Kidney (tissue), 14 donors: Measurements from ENCODE around the gene CCDC7. TPM values are rescaled to one million over a fixed set of nuclear protein-coding genes. Genes with fewer than 3 reads are reported as not detected.

Experiments used
- DNase-seq, 5 donors: peaks; one replicate each; pipeline ENCODE4 v3.0.0-alpha.2; 2013 to 2020
- FAIRE-seq: peaks from 2 replicates; lab custom pipeline; 2012; peaks lifted over from hg19 to GRCh38; lab: Jason Lieb, UNC
- H3K27ac ChIP-seq, 2 donors: one replicate each; pipeline ENCODE4 v1.7.0; 2013; ENCODE audit warnings: low read depth in 2 of 2, low read length in 2 of 2, inconsistent platforms in 1 of 2
- H3K27me3 ChIP-seq: one replicate; pipeline ENCODE4 v1.7.1; 2013; ENCODE audit warnings: low read length, inconsistent platforms; ENCODE audit not compliant: control insufficient read depth, insufficient read depth
- H3K36me3 ChIP-seq, 3 donors: one replicate each; pipeline versions ENCODE4 v1.7.0 to v1.7.1; 2013; ENCODE audit warnings: low read length in 3 of 3, control low read depth in 1 of 3, inconsistent platforms in 1 of 3; ENCODE audit not compliant: insufficient read depth in 3 of 3, control insufficient read depth in 2 of 3
- H3K4me1 ChIP-seq, 3 donors: one replicate each; pipeline versions ENCODE4 v1.7.0 to v1.7.1; 2013; ENCODE audit warnings: low read length in 3 of 3, inconsistent platforms in 1 of 3, low read depth in 1 of 3; ENCODE audit not compliant: control insufficient read depth in 2 of 3, insufficient read depth in 2 of 3
- H3K4me3 ChIP-seq, 3 donors: one replicate each; pipeline versions ENCODE4 v1.7.0 to v1.8.1; 2013; ENCODE audit warnings: low read length in 3 of 3, control low read depth in 1 of 3, inconsistent platforms in 1 of 3
- H3K9ac ChIP-seq, 3 donors: one replicate each; pipeline versions ENCODE4 v1.7.0 to v1.7.1; 2013; ENCODE audit warnings: low read length in 3 of 3, control low read depth in 1 of 3, inconsistent platforms in 1 of 3
- H3K9me3 ChIP-seq, 3 donors: one replicate each; pipeline versions ENCODE4 v1.7.0 to v1.7.1; 2013; ENCODE audit warnings: low read length in 3 of 3, control low read depth in 1 of 3, inconsistent platforms in 1 of 3; ENCODE audit not compliant: control insufficient read depth in 2 of 3, insufficient read depth in 1 of 3
- intact Hi-C: fragments of 100-400 bp; cut with DNase I; formaldehyde crosslinking; loops from one replicate; pipeline ENCODE4 v1.11.1; 2022
- polyA plus RNA-seq: library from polyadenylated mRNA; stranded (reverse); fragments of 350-450 nt; fragmentation: Illumina TruSeq; extraction: RNeasy Lipid Tissue Mini Kit (QIAGEN cat#74804); gene quantifications from one replicate; pipeline ENCODE4 v1.2.3, GENCODE V29; 2014; ENCODE audit warnings: low read depth, low replicate concordance; ENCODE audit not compliant: insufficient read depth
- total RNA-seq: library from RNA; stranded (reverse); fragmentation: NEBNext Ultra II Directional; extraction: Animal tissue kit (Norgen Biotek cat#: 25700); gene quantifications from one replicate; pipeline ENCODE4 v1.2.1, GENCODE V29; 2021
- TF ChIP-seq, protein P1 (sequence below): IDR thresholded peaks from 3 replicates; pipeline ENCODE4 v1.5.1; 2012; ENCODE audit warnings: mild to moderate bottlenecking, moderate library complexity, borderline replicate concordance; ENCODE audit not compliant: insufficient read depth; ENCODE audit errors: extremely low read depth
- donor health status: control.
- donor health status: control.
- donor health status: control.
- donor health status: control.
- donor health status: control.
- donor health status: DM: yes; HTN: yes; CAD: no.
- donor health status: Normal renal cell carcinoma (clear cell type).

The CCDC7 gene
- total and polyA plus RNA-seq, 2 donors from 2014 or later: 0.84 to 28.0 TPM

DNA sequence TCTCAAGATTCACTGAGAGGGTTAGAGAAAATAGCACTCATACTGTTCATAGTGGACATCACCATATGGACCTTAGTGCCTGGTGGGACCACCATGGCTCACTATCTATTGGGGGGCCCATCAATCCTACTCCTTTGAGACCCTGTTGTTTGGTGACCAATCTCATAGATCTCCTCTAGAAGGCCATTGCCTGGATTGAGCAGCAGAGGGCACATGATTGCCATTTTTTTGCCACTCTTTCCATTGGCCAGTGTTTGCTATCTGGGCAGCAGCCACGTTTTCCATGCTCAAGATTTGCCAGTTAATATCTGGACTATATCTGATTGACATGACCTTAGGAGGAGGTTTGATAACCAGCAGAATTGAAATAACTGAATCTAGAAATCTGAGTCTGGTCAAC is 267.6 kb downstream of the CCDC7 start:
- Histone ChIP-seq H3K9me3 (peaks cover 0 to 5% (median 0%) of the 10 kb centered on the region in 3 donors), H3K27me3 (no peaks in the 10 kb centered on the region), H3K4me1 (no peaks in the 10 kb centered on the region), H3K27ac (no peak overlapping the region), H3K9ac (no peak overlapping the region), H3K36me3 (no peaks in the 10 kb centered on the region), H3K4me3 (no peak overlapping the region)
- FAIRE-seq: no peak
- TF ChIP-seq, protein P1, sequence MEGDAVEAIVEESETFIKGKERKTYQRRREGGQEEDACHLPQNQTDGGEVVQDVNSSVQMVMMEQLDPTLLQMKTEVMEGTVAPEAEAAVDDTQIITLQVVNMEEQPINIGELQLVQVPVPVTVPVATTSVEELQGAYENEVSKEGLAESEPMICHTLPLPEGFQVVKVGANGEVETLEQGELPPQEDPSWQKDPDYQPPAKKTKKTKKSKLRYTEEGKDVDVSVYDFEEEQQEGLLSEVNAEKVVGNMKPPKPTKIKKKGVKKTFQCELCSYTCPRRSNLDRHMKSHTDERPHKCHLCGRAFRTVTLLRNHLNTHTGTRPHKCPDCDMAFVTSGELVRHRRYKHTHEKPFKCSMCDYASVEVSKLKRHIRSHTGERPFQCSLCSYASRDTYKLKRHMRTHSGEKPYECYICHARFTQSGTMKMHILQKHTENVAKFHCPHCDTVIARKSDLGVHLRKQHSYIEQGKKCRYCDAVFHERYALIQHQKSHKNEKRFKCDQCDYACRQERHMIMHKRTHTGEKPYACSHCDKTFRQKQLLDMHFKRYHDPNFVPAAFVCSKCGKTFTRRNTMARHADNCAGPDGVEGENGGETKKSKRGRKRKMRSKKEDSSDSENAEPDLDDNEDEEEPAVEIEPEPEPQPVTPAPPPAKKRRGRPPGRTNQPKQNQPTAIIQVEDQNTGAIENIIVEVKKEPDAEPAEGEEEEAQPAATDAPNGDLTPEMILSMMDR: no peak
- intact Hi-C loops: no loop called here
- DNase-seq: no peak

DNA sequence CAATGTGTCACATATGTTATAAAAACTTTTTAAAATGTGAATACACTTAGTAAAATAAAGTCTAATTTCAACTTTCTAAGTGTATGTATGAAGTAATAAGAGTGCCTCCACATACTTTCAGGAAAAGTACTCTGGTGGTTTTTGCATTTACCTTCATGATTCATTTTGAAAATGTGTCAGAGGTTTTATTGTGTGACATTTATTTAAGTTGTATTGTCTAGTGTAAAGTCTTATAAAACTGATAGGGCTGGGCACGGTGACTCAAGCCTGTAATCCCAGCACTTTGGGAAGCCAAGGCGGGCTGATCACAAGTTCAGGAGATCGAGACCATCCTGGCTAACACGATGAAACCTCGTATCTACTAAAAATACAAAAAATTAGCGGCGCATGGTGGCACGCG is 285.6 kb downstream of the CCDC7 start:
- H3K4me1 ChIP-seq: no peaks in the 10 kb centered on the region
- H3K27me3 ChIP-seq: no peaks in the 10 kb centered on the region
- FAIRE-seq: no peak
- H3K9ac ChIP-seq: no peak overlapping the region
- DNase-seq: no peak
- no peak overlapping the region for H3K27ac ChIP-seq
- H3K9me3 ChIP-seq: no peaks in the 10 kb centered on the region
- no peak overlapping the region for H3K4me3 ChIP-seq
- no peaks in the 10 kb centered on the region for H3K36me3 ChIP-seq
- intact Hi-C loops: no loop called here
- TF ChIP-seq, protein P1: no peak

DNA sequence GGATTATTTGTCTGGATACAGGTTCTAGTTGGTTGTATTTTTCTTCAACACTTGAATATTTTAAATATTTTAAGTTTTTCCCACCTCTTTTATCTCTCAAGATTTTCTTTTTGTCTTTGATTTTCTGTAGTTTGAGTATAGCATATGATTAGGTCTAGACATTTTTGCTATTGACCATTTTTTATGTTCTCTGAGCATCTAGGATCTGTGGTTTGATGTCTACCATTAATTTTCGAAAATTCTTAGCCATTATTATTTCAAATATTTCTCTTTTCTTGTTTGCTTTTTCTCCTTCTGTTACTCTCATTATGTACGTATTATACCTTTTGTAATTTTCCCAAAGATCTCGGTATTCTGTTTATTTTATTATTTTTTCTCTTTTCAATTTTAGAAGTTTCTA is 293.0 kb downstream of the CCDC7 start:
- Histone ChIP-seq H3K36me3 (no peaks in the 10 kb centered on the region), H3K9me3 (peaks cover 0 to 5% (median 0%) of the 10 kb centered on the region in 3 donors), H3K4me3 (no peak overlapping the region), H3K9ac (no peak overlapping the region), H3K27ac (no peak overlapping the region), H3K27me3 (no peaks in the 10 kb centered on the region), H3K4me1 (no peaks in the 10 kb centered on the region)
- FAIRE-seq: no peak
- intact Hi-C loops: no loop called here
- no peak for DNase-seq
- TF ChIP-seq, protein P1: no peak

DNA sequence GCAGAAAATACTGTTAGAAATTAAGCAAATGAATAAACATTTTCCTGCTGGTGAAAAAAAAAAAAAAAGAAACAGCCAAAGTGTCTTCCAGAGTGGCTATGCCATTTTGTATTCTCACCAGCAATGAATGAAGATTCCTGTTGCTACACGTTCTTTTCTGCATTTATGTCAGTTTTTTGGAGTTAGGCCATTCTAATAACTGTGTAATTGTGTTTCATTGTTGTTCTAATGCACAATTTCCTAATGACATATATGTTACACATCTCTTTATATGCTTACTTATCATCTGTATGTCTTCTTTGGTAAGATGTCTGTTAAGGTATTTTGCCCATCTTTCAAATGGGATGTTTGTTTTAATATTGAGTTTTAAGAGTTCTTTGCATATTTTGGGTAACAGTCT is 298.4 kb downstream of the CCDC7 start:
- TF ChIP-seq, protein P1: no peak
- peaks cover 0 to 3% (median 0%) of the 10 kb centered on the region in 3 donors for H3K36me3 ChIP-seq
- H3K27ac ChIP-seq: no peak overlapping the region
- DNase-seq: no peak
- H3K4me1 ChIP-seq: no peaks in the 10 kb centered on the region
- intact Hi-C loops: no loop called here
- no peaks in the 10 kb centered on the region for H3K27me3 ChIP-seq
- H3K9ac ChIP-seq: no peak overlapping the region
- peaks cover 0 to 4% (median 0%) of the 10 kb centered on the region in 3 donors for H3K9me3 ChIP-seq
- FAIRE-seq: no peak
- no peak overlapping the region for H3K4me3 ChIP-seq
